ENCODE data around the gene CCDC12.

CCDC12 gene

DNA sequence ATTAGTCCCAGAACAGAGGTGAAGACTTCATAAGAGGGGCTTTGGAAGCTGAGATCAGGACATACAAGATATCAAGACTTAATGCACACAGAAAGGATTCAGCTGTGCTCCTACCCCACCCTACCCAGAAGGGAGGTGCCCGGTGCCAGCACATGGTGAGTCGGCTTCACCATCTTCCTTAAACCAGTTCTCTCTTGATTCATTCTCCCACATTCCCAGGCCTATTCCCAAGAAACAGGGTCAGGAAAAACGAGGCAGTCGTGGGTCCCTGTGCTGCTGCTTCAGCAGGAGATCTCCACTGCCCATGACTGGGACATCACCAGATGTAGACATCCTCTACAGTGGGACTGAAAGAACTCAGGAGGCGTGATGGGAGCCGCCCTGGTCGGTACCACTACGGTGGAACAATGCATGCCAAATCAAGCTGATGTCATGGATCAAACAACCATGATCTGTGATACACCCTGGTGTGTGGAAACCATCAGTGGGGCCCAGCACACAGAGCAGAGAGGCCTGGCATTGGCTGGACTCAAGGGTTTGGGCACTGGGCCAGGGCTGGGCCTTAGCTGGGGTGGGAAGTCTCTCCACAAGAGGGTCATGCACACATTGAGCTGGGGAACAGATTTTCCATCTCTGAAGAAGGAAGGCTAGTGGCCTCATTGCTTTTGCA lies 41.9 kb downstream of the CCDC12 start:
- no peak for DNase-seq

DNA sequence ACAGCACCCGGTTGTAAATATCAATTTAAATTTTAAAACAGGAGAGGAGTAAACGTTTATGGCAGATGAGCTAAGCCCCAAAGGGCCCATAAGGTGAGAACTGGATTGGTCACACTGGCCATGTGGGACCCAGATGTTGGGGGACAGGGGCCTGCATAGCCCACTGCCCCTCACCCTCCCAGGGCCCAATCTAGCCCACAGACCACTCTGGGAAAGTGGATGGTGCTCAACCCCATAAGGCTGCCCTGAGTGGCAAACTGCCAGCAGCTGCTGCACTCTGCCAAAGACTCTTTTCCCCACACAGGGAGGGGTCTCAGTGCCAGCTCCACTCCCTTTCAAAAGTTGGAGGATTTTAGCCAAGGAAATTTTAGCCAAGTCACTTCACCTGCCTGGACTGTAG lies 42.5 kb downstream of the CCDC12 start:
- no peak for DNase-seq

DNA sequence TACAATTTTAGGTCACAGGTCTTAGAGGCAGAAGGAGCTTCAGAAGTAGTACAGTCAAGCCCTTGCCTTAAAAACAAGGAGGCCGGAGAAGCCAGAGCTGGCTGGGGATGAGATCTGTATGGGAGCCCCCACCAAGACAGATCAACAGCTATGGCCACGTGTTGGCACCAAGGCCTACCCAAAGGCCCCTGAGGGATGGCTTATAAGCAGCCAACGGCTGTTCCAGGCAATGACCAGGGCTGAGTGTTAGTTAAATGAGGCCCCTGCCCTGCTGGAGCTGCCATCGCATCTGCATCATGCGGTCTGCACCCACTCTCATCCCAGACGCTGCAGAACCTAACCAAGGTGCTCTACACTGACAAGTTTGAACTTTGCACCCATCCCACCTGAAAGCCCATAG lies 43.3 kb downstream of the CCDC12 start:
- no peak for DNase-seq

DNA sequence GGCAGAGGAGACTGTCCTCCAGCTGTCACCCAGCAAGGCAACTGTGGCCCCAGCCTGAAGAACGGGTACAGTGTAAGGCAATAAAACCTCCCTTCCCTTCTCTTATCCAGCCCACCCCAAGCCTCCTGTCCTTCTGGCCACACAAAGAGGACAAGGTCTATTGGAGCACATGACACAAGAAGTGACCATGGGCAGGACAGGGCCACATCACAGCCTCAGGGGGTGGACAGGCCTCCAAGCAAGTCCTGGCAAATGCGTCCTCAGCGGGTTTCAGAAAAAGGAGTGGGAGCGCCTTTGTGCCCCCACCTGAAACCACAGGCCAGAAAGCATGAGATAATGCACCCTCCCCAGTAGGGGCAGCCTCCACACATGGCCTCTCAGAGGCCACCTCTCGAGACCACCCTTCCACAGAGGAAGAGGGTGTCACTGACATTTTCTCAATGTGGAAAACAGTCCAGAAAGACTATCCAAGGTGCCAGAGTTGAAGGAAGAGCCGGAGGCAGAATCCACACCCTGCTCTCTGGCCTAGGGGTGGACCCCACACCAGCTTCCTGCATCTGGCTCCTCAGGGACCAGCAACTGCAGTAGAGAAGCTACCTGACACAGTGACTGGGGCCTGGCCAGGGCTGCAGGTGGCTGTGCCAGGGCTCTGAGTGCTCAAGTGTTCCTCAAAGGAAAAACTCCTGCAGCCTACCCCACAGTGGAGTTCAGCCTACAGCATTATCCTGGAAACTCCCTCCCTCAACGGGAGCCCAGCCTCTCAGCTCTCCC lies 43.9 kb downstream of the CCDC12 start:
- DNase-seq: no peak

DNA sequence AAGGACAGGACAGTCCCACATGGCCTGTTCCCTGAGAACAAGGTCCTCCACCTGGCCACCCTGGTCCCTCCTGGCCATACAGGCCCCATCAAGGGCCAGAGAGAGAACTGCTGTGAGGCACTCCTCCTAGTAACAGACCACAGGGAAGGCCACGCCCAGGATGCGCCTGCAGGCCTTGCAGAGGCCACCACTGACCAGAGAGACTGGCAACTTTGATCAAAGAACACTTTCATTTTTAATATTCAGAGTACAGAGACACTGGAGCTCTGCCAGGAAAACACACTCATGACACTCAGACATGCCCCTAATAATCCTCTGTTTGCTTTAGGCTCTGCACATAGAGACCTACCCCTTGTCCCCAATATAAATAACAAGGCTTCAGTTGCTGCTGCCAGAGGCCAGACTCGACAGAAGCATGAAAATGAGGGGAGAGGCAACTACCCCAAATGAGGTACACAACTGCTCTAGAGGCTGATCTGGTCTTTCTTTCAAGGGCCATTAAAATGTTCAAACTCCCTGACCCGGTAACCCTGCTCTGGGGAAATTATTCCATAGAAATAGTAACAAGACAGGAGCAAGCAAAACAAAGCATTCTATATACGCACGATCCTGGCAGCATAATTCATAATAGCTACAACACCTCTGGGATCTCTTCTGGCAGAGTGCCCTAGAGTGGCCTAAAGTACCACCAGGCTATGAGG lies 44.8 kb downstream of the CCDC12 start:
- DNase-seq: no peak

DNA sequence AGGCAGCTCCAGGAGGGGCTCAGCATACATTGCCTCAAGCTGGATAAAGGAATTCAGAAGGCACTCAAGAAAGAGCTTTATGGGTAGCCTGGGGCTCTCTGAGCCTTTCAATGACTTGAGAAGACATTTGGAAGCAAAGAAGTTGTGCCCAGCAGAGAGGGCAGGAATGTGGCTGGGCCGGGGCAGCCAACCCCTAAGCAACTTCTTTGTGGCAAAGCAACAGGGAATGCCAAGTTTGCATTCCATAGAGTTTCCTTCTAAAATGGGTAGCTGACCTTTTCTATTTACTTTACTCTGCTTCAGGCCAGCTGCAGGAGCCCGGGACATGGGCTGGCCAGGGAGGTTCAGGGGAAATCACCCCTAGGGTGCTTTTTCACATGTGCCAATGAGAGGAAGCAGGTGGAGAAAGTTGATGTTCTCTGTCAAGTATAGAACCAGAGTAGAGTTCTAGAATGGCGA lies 45.6 kb downstream of the CCDC12 start:
- DNase-seq: no peak

DNA sequence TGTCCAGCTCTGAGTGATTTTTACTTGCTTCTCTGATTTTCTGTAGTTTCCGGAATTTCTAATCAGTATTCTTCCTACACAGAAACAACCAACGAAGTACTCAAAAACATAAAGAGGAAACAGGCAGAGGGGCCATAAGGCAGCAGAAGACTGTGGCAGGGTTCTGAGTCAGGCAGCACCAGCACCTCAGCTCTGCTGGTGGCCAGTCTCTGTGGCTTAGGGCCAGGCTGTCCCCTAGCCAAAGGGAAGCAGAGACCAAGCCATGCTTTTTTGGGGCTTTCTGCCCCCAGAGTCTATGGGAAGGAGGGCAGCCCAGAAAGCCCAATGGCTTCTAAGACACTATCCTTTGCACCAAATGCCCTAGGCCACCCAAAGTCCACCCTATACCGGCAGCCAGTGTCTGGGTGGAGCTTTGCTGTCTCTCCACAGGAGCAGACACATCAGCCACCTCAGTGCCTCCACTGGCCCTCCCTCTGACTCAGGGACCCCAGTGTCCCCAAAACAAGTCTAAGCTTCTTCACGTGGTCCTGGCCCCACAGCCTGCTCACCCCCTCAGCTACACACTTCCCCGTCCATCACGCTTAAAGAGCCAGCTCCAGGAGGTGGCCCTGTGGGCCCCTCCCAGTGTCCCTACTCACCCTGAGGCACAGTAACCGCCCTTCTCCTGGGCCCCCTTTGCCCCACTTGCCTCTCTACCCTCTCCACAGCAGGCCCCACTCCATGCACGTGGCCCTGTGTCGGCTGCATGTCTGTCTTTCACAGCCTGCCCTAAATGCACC lies 46.2 kb downstream of the CCDC12 start:
- no peak for DNase-seq

DNA sequence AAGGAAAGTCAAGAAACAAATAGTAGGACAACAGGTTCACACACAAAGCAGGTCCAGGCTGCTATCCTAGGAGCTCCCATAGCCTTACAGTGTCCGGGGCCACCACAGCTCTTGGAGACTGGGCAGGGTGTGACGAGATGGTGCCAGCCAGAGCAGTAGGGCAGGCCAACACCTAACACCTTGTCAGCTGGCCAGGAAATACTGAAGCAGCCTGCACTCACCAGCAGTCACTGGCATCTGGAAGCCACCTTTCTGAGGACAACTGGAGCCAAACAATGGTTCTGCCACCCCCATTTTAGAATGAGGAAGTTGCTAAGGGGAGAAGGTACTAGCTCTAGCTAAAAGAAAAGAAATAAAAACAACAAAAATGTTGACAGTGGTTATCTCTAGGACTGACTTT lies 47.2 kb downstream of the CCDC12 start:
- DNase-seq: no peak

DNA sequence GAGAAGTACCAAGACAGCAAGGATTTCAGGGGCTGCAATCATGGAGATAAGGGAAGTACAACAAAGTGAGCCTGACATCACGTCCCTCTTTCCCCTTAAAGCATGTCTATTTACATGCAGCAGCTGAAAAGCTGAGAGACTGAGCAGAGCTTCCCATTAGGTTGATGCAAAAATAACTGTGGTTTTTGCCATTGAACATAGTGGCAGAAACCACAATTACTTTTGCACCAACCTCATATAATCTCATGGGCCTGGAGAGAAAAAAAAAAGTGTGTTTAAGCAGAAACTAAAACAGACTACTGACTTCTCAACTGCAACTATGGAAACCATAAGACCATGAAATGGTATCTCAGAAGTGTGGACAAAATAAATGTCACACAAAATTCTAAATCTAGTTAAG lies 48.3 kb downstream of the CCDC12 start:
- DNase-seq: no peak

DNA sequence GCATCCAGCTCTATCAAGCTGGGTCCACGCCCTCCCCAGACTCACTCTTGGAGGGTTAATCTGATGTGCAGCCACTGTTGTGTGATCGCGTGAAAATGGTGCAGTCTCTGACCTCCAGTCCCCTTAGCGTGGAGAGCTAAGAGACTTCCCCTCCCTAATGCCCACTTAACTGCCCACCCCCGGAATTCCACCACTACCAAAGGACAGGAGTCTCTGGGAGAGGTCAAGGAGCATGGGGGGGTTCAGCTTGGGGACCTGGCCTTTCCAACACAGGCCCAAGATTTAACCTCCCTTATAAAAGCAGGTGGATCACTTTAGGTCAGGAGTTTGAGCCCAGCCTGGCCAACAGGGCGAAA lies 48.8 kb downstream of the CCDC12 start:
- DNase-seq: no peak

DNA sequence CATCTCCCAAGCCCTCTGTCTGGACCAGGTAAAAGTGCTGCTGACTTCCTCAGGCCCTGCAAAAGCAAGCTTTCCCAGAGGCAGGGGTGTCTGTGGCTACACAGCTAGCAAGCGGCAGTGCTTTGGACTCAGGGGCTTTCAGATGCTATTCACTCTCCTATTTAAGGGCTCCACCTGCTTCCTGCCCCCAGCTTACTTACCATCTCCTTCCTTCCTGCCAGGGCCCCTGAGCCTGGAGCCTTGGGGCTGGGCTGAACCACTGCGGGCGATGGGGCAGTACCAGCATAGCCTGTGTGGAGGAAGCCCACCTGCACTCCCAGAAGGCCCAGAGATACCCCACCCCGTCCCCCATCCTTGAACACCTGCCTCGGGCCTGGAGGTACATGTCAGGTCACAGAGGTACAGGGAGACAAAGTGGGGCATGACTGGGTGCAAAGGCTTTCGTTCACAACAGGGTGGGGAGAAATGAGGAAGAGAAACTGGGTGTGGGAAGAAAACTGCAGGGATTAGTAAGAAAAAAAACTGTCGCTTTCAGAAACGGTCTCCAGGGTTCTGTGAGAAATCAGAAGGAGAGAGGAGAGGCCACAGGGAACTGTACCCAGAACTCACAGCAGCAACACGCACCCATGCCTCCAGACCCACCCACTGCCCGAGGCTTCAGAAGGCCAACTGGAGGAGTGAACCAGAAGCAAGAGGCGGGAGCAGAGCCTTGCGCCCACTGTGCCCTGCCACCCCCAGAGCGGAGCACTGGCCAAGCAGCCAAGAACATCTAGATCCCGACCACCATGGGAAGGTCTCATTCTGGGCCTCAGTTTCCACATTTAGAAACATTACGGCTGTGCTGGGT lies 49.5 kb downstream of the CCDC12 start:
- DNase-seq: no peak

DNA sequence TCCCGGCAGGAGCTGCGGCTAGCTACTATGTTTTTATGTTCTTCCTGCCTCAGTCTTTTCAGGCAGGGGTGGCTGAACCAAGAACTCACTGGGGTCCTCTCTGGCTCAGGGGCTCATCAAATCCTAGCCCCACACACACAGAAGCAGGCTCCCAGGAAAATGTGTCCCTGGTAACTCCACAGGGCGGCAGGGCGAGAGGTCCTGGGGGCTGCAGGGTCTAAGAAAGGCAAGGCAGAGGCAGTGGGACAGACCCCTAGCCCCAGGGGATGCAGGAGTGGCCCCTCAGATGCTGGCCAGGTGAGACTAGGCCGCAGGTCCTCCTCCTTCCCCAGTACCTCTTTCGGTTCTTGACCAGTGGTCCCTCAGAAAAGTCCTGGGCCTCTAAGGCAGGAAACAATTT lies 50.1 kb downstream of the CCDC12 start:
- DNase-seq: no peak

DNA sequence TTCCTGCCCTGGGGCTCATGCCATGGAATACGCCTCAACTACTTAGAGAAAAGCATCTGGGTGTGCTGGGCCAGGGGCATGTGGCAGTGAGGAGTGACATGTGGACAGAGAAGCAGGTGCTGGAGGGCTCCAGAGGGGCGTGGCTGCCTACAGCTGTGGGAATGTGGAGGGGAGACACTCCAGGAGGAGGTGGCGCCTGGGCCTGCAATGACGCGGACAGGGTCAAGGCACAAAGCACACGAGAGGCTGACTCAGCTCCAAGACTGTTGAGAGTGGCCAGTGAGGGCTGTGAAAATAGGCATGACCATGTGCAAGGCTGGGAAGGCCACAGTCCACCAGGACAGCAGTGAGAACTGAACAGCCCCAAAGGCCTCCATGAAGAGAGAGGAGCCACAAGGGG lies 50.5 kb downstream of the CCDC12 start:
- DNase-seq: no peak

DNA sequence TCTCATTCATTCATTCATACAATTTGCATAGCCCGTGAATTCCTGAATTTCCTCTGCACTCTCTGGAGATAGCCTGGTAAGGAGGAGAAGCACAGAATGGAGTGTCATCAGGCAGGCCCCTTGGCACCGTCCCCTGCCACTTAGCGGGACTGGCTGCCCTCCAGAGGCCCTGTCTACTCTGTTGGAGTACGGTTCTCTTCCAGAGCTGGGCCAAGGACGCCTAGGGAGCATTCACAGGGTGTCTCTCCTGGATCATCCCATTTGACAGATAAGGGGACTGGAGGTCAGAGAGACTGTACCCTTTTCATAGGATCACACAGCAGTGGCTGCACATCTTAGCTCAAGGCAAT lies 51.0 kb downstream of the CCDC12 start:
- no peak for DNase-seq

DNA sequence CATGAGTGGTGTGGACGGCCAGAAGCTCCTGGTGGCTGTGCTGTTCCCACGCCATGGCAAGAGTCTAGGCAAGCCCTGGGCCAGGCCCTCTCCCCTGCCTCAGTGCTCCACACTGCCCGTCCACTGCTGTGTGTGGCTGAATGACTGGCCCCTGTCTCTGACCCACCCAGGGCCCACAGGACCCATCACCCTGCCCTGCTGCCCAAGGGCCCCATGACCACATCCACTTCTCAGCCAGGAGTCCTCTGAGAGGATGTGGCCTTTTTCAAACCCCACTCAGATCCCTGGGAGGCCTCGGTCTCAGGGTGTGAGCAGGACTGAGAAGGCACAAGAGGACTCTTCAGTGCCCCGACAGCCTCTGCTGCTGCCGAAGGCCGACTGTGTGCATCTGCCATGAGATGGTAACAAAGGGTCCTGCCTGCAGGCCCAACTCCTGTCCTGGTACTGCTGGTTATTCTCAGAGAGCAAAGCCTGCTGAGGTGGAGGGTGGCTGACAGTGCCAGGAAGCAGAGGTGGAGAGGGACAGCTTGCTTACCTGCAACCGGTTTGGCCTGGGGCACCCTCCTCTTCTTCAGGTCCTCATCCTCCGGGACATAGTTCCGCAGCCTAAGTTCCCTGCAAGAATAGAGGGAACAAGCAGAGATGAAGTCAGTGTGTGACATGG lies 51.5 kb downstream of the CCDC12 start:
- no peak for DNase-seq

DNA sequence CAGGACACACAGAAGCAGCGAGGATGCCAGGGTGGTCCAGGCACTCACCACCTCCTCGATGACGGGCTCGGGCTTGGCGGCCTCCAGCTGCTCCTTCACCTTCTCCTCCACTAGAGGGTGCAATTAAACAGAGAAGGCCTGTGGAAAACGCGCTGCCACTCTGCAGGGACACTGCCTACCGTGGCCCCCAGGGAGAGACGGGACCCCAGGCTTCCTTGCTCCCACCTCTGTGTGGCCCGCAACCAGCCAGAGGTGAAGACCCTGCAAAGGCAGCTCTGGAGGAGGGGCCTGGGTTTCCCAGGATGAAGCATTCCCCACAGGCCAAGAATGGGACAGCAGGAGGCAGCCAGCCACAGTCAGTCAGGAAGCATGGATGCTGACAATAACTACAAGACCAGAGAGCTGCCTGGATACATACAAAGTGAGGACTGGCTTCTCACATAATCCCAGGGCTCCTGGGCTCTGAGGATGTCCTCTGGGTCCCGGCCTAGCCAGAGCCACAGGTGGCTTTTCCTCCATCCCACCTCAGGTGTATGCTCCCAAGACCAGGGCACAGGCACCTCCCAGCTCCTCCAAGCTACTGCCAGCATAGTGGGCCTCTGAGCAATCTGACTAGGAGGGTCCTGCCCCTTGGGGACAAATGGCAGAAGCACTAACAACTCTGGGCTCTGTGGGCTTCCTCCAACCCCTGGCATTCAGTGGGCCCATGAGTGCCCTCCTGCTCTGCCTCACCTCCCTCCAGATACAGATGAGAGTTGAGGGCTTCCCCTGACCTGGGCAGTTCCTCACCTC lies 52.8 kb downstream of the CCDC12 start:
- DNase-seq: no peak

DNA sequence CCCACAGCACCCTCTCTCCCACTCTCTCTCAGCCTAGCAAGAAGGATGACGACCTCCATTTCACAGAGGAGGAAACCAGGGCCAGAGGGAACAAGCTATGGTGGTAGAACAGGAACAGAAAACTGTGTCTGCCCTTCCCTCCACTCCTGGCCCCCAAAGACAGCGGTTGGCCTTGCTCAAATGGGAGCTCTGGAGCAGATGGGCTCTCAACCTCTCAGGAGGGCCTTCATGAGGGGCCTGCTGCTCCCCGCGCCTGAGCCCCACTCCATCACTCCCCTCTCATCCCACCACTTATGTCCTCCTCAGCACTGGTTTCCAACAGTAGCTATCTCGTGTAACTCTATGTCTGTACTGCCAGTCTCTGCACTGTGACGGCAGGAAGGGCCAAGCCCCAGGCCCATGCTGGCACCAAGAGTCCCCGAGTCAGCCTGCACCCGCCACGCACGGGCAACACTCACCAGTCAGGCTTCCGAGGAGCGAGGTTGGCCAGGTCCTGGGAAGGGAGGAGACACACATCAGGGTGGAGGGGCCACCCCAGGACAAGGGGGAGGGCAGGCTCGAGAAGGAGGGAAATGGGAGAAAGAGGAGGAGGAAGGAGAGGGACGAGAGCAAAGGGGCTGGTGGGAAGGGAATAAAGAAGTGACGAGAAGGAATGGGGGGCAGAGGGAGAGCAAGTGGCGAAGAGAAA lies 53.5 kb downstream of the CCDC12 start:
- DNase-seq: no peak

DNA sequence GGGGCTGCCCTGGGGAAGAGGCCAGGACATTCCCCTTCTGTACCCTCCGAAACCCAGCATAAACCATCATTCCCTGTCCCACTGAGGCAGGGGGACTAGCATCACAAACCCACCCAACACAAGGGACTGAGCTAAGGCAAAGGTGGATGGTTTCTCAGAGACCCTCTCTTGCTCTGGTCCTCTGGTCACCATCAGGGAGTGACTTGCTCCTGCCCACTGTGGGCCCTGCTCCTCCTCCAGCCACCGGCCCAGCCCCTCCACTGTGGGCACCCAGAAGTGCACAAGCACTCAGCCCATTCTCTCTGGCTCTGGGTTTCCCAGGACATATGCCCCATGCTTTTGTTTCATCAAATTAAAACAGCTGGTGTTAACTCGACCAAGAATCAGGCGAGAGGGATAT lies 54.1 kb downstream of the CCDC12 start:
- no peak for DNase-seq

DNA sequence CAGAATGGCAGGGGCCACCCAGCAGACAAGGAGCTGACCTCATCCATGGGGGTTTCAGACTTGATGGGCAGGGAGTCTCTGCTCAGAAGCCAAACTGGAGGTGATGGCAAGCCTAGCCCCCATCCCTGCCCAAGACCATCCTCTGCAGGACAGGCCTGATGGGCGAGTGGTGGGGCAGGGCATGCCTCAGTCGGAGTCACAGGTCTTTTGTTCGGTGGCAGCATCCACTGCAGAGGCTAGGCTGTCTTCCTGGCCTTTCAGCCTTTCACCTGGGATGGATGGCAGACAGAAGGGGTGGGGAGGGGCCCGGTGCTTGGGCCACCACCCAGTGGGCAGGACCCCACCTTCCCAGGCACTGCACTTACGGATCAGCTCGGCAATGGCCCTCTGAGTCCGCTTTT lies 54.7 kb downstream of the CCDC12 start:
- no peak for DNase-seq

DNA sequence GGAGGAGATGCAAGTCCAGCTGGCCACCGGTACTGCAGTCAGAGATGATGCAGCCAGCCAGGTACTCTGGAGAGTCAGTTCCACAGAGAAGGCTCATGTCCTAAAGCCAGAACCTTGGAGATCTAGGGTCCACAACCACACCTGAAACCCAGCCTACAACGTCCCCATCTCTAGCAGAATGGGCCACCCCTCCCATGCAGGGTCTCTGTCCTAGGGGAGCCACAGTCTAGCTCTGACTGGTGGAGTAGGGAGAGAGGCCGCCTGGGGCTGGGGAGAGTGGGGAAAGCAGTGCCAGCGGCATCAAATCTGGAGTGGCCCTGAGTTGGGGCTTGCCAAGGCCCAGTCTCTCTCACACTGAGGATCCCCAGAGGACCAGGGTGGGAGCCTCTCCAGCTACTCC lies 55.5 kb downstream of the CCDC12 start:
- DNase-seq: no peak

DNA sequence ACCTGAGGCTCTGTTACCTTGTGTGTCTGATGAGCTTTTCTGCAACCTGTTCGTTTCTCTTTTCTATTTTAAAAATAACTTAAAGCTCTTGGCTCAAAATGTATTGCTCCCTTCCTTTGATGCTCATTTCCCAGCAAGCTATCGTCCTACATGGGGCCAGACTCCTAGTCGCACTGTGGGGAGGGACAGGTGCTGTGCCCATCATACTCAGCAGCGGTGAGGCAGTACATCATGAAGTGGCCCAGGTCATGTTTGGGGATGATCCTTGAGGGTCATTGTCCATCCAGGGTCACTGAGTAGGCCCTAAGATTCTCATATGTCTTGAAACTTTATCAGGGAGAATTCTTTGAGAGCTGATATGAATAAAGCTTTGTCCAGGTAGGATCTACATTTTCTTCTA lies 57.9 kb downstream of the CCDC12 start:
- DNase-seq: no peak
